Measurements from ENCODE around the gene IL17RC. TPM values are rescaled to one million over a fixed set of nuclear protein-coding genes. Genes with fewer than 3 reads are reported as not detected.

Gene IL17RC
- total RNA-seq, 1 donor from 2014 or later, result 35.0 TPM

DNA sequence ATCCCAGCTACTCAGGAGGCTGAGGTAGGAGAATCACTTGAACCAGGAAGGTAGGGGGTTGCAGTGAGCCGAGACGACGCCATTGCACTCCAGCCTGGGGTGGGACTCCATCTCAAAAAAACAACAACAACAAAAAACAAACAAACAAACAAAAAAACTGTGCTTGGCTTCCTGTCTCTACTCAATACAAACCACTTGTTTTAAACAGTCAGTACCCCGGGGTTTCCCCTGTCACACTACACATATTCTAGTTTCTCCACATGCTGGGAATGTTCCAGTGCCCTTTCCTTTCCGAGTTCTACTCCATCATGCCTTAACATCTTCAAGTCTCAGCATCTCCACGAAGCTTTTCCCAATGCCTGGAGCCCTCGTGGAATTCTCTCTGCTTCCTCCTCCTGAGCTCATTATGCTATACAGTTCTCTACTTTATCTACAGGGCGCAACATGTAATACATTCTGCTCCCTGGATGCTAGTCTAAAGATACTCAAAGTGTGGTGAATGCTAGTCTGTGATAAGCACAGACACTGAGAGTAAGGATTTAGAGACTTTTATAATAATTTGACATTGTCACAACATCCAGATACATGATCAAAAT, 61.9 kb downstream of the IL17RC start:
- peak overlapping the region; percentile 27 for H3K27ac ChIP-seq (replicated peaks)
- DNase-seq, result no peak
- no peaks in the 10 kb centered on the region for H3K27me3 ChIP-seq (ENCODE audit: low read depth)
- TF ChIP-seq, protein P1, sequence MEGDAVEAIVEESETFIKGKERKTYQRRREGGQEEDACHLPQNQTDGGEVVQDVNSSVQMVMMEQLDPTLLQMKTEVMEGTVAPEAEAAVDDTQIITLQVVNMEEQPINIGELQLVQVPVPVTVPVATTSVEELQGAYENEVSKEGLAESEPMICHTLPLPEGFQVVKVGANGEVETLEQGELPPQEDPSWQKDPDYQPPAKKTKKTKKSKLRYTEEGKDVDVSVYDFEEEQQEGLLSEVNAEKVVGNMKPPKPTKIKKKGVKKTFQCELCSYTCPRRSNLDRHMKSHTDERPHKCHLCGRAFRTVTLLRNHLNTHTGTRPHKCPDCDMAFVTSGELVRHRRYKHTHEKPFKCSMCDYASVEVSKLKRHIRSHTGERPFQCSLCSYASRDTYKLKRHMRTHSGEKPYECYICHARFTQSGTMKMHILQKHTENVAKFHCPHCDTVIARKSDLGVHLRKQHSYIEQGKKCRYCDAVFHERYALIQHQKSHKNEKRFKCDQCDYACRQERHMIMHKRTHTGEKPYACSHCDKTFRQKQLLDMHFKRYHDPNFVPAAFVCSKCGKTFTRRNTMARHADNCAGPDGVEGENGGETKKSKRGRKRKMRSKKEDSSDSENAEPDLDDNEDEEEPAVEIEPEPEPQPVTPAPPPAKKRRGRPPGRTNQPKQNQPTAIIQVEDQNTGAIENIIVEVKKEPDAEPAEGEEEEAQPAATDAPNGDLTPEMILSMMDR (IDR thresholded peaks at IDR 0.05; ENCODE audit: borderline replicate concordance), result no peak
- peaks cover 49% of the 10 kb centered on the region for H3K36me3 ChIP-seq
- no peaks in the 10 kb centered on the region for H3K9me3 ChIP-seq (replicated peaks)
- intact Hi-C loops (cut with micrococcal nuclease), result no loop called here
- no peak overlapping the region for H3K4me3 ChIP-seq
- H3K4me1 ChIP-seq, result peaks cover 54% of the 10 kb centered on the region

DNA sequence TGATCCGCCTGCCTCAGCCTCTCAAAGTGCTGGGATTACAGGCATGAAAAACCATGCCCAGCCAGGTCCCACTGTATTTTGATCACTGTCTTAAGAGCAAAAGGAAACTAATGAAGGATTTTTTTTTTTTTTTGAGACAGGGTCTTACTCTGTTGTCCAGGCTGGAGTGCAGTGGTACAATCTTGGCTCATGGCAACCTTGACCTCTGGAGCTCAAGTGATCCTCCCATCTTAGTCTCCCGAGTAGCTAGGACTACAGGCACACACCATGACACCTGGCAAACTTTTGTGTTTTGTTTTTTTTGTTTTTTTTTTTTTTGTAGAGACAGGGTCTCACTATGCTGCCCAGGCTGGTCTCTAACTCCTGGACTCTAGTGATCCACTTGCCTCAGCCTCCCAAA, 63.4 kb downstream of the IL17RC start:
- no peaks in the 10 kb centered on the region for H3K9me3 ChIP-seq (replicated peaks)
- no peak for DNase-seq
- intact Hi-C loops (cut with micrococcal nuclease), result no loop called here
- peaks cover 56% of the 10 kb centered on the region for H3K4me1 ChIP-seq
- no peaks in the 10 kb centered on the region for H3K27me3 ChIP-seq (ENCODE audit: low read depth)
- no peak overlapping the region for H3K4me3 ChIP-seq
- H3K27ac ChIP-seq (replicated peaks), result no peak overlapping the region
- H3K36me3 ChIP-seq, result peaks cover 44% of the 10 kb centered on the region
- TF ChIP-seq, protein P1 (IDR thresholded peaks at IDR 0.05; ENCODE audit: borderline replicate concordance), result no peak

Other genes starting within 250 kb of the IL17RC start
- 0.16 TPM for gene CPNE9, start 213.3 kb upstream of the IL17RC start, total RNA-seq
- gene BRPF1, start 185.4 kb upstream of the IL17RC start, total RNA-seq, result 9.4 TPM
- 9.2 TPM for gene OGG1, start 167.1 kb upstream of the IL17RC start, total RNA-seq
- 12.3 TPM for gene CAMK1, start 147.2 kb upstream of the IL17RC start, total RNA-seq
- gene TADA3, start 124.6 kb upstream of the IL17RC start, total RNA-seq, result 45.3 TPM
- gene ARPC4, start 124.0 kb upstream of the IL17RC start, total RNA-seq, result 52.9 TPM
- gene TTLL3, start 106.8 kb upstream of the IL17RC start, total RNA-seq, result 10.2 TPM
- 35.7 TPM for gene RPUSD3, start 73.1 kb upstream of the IL17RC start, total RNA-seq
- gene CIDEC, start 36.8 kb upstream of the IL17RC start, total RNA-seq, result 0.36 TPM
- 17.5 TPM for gene JAGN1, start 26.5 kb upstream of the IL17RC start, total RNA-seq
- 0.58 TPM for gene IL17RE, start 14.2 kb upstream of the IL17RC start, total RNA-seq
- 72.3 TPM for gene CRELD1, start 16.7 kb downstream of the IL17RC start, total RNA-seq
- gene PRRT3, start 35.3 kb downstream of the IL17RC start, total RNA-seq, result 0.47 TPM
- gene EMC3, start 69.7 kb downstream of the IL17RC start, total RNA-seq, result 84.7 TPM
- gene FANCD2, start 109.3 kb downstream of the IL17RC start, total RNA-seq, result 0.77 TPM
- not detected for gene FANCD2OS, start 191.2 kb downstream of the IL17RC start, total RNA-seq
- gene BRK1, start 198.6 kb downstream of the IL17RC start, total RNA-seq, result 99.0 TPM
- 11.5 TPM for gene VHL, start 224.7 kb downstream of the IL17RC start, total RNA-seq
- gene IRAK2, start 247.8 kb downstream of the IL17RC start, total RNA-seq, result 2.0 TPM